HepG2 (cell line): ENCODE data around the gene SNX15. TPM values are rescaled to one million over a fixed set of nuclear protein-coding genes. Genes with fewer than 3 reads are reported as not detected.

Source experiments
- FOXM1 ChIP-seq: sonication (generic); formaldehyde crosslinking; IDR thresholded peaks from 2 replicates; pipeline ENCODE4 v1.5.0; 2020; ENCODE audit warnings: missing genetic modification reagents
- MLX ChIP-seq: IDR thresholded peaks from 2 replicates; pipeline ENCODE4 v1.6.1; 2016
- MTA3 ChIP-seq: sonication (generic); formaldehyde crosslinking; IDR thresholded peaks from 2 replicates; pipeline ENCODE4 v1.4.0; 2020; ENCODE audit warnings: missing genetic modification reagents
- PHF20 ChIP-seq: sonication (generic); formaldehyde crosslinking; IDR thresholded peaks from 2 replicates; pipeline ENCODE4 v1.5.0; 2020; ENCODE audit warnings: mild to moderate bottlenecking, missing genetic modification reagents
- SP2 ChIP-seq: sonication (generic); formaldehyde crosslinking; IDR thresholded peaks from 2 replicates; pipeline ENCODE4 v1.5.1; 2020; ENCODE audit warnings: mild to moderate bottlenecking, missing genetic modification reagents
- TCF7L2 ChIP-seq: IDR thresholded peaks from 2 replicates; pipeline ENCODE4 v1.6.1; 2011; ENCODE audit warnings: mild to moderate bottlenecking, low read depth, low read length, moderate library complexity
- ZFY ChIP-seq: sonication (generic); formaldehyde crosslinking; IDR thresholded peaks from 2 replicates; pipeline ENCODE4 v1.4.0; 2020; ENCODE audit warnings: missing genetic modification reagents
- ZMYM3 ChIP-seq: sonication (generic); formaldehyde crosslinking; IDR thresholded peaks from 2 replicates; pipeline ENCODE4 v1.5.1; 2020; ENCODE audit warnings: mild to moderate bottlenecking, missing genetic modification reagents
- ZNF549 ChIP-seq: sonication (generic); formaldehyde crosslinking; IDR thresholded peaks from 2 replicates; pipeline ENCODE4 v1.5.0; 2020; ENCODE audit warnings: missing genetic modification reagents
- ZNF891 ChIP-seq: sonication (generic); formaldehyde crosslinking; IDR thresholded peaks from 2 replicates; pipeline ENCODE4 v1.5.0; 2020; ENCODE audit warnings: mild to moderate bottlenecking, missing genetic modification reagents
- polyA plus RNA-seq, 8 experiments: library from polyadenylated mRNA; depleted of rRNA in 3 of 8; stranded (reverse) in 7 of 8; unstranded in 1 of 8; fragments of >200 nt; fragmentation: Illumina TruSeq in 4 of 8; extraction: Trizol in 4 of 8; gene quantifications; 2 replicates each; pipeline versions ENCODE4 v1.2.1 to v1.2.3, GENCODE V29; 2011 to 2016; ENCODE audit warnings: low read depth in 4 of 8, missing spikeins in 1 of 8, mixed read lengths in 1 of 8; ENCODE audit not compliant: insufficient read depth in 1 of 8
- total RNA-seq, 5 experiments: library from RNA; depleted of rRNA; stranded (reverse); fragments of >200 nt; fragmentation: Illumina TruSeq; extraction: Trizol; gene quantifications; 2 replicates each; pipeline ENCODE4 v1.2.3, GENCODE V29; 2016; ENCODE audit warnings: low read depth in 1 of 5
- TF ChIP-seq, protein P1 (sequence below): sonication (generic); formaldehyde crosslinking; IDR thresholded peaks from 2 replicates; pipeline ENCODE4 v1.5.1; 2020; ENCODE audit warnings: mild to moderate bottlenecking, missing genetic modification reagents, moderate library complexity
- TF ChIP-seq, protein P2 (sequence below): IDR thresholded peaks from 2 replicates; pipeline ENCODE4 v1.6.1; 2016; ENCODE audit warnings: missing biosample characterization, missing genetic modification reagents, low read depth
- TF ChIP-seq, protein P3 (sequence below): sonication (generic); formaldehyde crosslinking; IDR thresholded peaks from 2 replicates; pipeline ENCODE4 v1.5.1; 2020; ENCODE audit warnings: mild to moderate bottlenecking, missing genetic modification reagents
- TF ChIP-seq, protein P4 (sequence below): sonication (generic); formaldehyde crosslinking; conservative IDR thresholded peaks from 2 replicates; pipeline ENCODE4 v1.4.0; 2020; ENCODE audit warnings: mild to moderate bottlenecking, missing genetic modification reagents, moderate library complexity
- TF ChIP-seq, protein P5 (sequence below): sonication (generic); formaldehyde crosslinking; IDR thresholded peaks from 2 replicates; pipeline ENCODE4 v1.5.0; 2020; ENCODE audit warnings: missing genetic modification reagents

Gene SNX15
- total and polyA plus RNA-seq, 2 of the 13 experiments (the other 11 are each of a cell fraction or from before 2014, with no cell fraction given) = 19.1 to 22.6 TPM

DNA sequence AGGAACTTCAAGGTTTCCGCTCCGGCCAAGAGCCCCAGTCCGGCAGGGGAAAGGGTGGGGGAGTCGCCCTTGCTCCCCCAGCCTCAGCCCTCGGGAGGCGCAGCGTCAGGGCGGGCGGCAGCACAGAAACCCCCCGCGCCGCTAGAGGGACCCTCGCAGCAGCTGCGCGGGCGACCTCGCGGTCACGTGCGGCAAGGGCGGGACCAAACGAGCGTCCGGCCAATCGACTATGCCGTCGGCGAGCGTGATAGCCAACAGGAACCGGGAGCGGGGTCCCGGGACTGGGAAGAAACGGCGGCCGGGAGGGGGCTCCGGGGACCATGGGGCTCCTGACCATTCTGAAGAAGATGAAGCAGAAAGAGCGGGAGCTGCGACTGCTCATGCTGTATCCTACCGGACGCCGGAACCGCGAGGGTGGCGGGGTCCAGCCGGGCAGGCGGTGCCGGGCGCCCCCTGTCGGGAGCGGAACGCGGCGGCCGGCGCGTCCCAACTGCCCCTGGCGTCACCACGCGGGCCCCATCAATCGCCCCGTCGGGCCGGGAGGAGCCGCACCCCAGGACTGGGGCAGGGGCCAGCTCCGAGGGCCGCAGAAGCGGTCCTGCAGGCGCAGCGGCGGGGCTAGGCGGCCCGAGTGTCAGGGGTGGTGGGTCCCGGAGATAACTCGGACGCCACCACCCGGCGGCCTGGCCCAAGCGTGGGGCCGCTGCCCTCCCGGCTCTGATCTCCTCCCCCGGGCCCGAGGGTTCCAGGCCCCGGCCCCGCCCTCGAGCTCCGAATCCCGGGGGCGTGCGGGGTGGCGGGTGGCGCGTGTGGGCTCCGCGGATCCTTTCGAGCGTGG lies 13.1 kb upstream of the SNX15 start, which contains the start of gene ARL2 (continued):
- TF ChIP-seq, protein P1, sequence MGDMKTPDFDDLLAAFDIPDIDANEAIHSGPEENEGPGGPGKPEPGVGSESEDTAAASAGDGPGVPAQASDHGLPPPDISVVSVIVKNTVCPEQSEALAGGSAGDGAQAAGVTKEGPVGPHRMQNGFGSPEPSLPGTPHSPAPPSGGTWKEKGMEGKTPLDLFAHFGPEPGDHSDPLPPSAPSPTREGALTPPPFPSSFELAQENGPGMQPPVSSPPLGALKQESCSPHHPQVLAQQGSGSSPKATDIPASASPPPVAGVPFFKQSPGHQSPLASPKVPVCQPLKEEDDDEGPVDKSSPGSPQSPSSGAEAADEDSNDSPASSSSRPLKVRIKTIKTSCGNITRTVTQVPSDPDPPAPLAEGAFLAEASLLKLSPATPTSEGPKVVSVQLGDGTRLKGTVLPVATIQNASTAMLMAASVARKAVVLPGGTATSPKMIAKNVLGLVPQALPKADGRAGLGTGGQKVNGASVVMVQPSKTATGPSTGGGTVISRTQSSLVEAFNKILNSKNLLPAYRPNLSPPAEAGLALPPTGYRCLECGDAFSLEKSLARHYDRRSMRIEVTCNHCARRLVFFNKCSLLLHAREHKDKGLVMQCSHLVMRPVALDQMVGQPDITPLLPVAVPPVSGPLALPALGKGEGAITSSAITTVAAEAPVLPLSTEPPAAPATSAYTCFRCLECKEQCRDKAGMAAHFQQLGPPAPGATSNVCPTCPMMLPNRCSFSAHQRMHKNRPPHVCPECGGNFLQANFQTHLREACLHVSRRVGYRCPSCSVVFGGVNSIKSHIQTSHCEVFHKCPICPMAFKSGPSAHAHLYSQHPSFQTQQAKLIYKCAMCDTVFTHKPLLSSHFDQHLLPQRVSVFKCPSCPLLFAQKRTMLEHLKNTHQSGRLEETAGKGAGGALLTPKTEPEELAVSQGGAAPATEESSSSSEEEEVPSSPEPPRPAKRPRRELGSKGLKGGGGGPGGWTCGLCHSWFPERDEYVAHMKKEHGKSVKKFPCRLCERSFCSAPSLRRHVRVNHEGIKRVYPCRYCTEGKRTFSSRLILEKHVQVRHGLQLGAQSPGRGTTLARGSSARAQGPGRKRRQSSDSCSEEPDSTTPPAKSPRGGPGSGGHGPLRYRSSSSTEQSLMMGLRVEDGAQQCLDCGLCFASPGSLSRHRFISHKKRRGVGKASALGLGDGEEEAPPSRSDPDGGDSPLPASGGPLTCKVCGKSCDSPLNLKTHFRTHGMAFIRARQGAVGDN (CRISPR knock-in tag) = peak; percentile 92
- TF ChIP-seq MLX (CRISPR knock-in tag) (no peak; the same call in 1 of the 2 replicates), ZFY (CRISPR knock-in tag) (peak; percentile 82), TCF7L2 (no peak), FOXM1 (CRISPR knock-in tag) (no peak), PHF20 (peak; percentile 72), MTA3 (CRISPR knock-in tag) (no peak), ZMYM3 (no peak), ZNF549 (CRISPR knock-in tag) (no peak), SP2 (CRISPR knock-in tag) (peak; percentile 94), ZNF891 (CRISPR knock-in tag) (peak; percentile 92)
- TF ChIP-seq, protein P2, sequence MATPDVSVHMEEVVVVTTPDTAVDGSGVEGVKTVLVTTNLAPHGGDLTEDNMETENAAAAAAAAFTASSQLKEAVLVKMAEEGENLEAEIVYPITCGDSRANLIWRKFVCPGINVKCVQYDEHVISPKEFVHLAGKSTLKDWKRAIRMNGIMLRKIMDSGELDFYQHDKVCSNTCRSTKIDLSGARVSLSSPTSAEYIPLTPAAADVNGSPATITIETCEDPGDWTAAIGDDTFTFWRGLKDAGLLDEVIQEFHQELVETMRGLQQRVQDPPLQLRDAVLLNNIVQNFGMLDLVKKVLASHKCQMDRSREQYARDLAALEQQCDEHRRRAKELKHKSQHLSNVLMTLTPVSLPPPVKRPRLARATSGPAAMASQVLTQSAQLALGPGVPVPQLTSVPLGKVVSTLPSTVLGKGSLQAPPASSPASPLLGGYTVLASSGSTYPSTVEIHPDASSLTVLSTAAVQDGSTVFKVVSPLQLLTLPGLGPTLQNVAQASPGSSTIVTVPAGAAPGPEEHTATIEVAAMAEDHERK (CRISPR knock-in tag) = no peak; the same call in 1 of the 2 replicates
- TF ChIP-seq, protein P3, sequence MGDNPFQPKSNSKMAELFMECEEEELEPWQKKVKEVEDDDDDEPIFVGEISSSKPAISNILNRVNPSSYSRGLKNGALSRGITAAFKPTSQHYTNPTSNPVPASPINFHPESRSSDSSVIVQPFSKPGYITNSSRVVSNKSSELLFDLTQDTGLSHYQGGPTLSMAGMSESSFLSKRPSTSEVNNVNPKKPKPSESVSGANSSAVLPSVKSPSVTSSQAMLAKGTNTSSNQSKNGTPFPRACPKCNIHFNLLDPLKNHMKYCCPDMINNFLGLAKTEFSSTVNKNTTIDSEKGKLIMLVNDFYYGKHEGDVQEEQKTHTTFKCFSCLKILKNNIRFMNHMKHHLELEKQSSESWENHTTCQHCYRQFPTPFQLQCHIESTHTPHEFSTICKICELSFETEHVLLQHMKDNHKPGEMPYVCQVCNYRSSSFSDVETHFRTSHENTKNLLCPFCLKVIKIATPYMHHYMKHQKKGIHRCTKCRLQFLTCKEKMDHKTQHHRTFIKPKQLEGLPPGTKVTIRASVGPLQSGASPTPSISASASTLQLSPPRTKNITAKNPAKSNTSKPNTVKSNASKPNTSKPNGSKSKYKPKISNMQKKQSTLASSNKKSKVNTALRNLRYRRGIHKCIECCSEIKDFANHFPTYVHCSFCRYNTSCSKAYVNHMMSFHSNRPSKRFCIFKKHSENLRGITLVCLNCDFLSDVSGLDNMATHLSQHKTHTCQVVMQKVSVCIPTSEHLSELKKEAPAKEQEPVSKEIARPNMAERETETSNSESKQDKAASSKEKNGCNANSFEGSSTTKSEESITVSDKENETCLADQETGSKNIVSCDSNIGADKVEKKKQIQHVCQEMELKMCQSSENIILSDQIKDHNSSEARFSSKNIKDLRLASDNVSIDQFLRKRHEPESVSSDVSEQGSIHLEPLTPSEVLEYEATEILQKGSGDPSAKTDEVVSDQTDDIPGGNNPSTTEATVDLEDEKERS (CRISPR knock-in tag) = no peak
- TF ChIP-seq, protein P4, sequence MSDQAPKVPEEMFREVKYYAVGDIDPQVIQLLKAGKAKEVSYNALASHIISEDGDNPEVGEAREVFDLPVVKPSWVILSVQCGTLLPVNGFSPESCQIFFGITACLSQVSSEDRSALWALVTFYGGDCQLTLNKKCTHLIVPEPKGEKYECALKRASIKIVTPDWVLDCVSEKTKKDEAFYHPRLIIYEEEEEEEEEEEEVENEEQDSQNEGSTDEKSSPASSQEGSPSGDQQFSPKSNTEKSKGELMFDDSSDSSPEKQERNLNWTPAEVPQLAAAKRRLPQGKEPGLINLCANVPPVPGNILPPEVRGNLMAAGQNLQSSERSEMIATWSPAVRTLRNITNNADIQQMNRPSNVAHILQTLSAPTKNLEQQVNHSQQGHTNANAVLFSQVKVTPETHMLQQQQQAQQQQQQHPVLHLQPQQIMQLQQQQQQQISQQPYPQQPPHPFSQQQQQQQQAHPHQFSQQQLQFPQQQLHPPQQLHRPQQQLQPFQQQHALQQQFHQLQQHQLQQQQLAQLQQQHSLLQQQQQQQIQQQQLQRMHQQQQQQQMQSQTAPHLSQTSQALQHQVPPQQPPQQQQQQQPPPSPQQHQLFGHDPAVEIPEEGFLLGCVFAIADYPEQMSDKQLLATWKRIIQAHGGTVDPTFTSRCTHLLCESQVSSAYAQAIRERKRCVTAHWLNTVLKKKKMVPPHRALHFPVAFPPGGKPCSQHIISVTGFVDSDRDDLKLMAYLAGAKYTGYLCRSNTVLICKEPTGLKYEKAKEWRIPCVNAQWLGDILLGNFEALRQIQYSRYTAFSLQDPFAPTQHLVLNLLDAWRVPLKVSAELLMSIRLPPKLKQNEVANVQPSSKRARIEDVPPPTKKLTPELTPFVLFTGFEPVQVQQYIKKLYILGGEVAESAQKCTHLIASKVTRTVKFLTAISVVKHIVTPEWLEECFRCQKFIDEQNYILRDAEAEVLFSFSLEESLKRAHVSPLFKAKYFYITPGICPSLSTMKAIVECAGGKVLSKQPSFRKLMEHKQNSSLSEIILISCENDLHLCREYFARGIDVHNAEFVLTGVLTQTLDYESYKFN = peak; percentile 14; the same call in 1 of the 2 replicates
- TF ChIP-seq, protein P5, sequence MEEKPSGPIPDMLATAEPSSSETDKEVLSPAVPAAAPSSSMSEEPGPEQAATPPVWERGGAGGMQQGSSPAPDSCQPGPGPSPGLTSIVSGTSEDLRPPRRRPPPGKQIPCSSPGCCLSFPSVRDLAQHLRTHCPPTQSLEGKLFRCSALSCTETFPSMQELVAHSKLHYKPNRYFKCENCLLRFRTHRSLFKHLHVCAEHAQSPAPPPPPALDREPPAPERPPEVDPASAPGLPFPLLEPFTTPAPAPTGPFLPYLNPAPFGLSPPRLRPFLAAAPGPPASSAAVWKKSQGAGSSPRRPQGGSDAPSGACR = peak; percentile 56; the same call in 1 of the 2 replicates
